Measurements from ENCODE around the gene PCNX4. TPM values are rescaled to one million over a fixed set of nuclear protein-coding genes. Genes with fewer than 3 reads are reported as not detected.

Gene PCNX4
- total RNA-seq, 1 experiment from 2014 or later = 130 TPM

- Histone ChIP-seq H3K9me3 (replicated peaks) (no peaks in the 10 kb centered on the region), H3K27ac (no peak overlapping the region), H3K4me1 (replicated peaks) (peaks cover 11% of the 10 kb centered on the region), H3K27me3 (replicated peaks) (no peaks in the 10 kb centered on the region), H3K36me3 (peaks cover 4% of the 10 kb centered on the region; the same call in 1 of the 2 replicates), H3K4me3 (no peak overlapping the region)
- no peak for DNase-seq (ENCODE audit: low read depth in 1 of 2, low spot score in 2 of 2)
These were observed 78.0 kb downstream of the PCNX4 start for GRCh38 chr14:60169722-60170121.

DNA sequence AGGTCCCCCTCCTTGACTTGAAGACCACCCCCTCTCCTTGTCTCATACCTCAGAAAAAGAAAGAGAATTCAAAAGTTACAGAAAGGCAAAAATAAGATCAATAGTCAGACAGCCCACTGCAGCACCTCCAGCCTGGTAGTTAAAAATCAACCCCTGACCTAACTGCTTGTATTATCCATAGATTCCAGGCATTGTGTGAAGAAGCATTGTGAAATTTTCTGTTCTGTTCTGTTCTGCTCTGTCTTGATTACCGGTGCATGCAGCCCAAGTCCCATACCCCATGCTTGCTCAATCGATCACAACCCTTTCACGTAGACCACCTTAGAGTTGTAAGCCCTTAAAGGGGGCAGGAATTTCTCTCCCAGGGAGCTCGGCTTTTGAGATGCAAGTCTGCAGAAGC lies 79.2 kb downstream of the PCNX4 start:
- no peak overlapping the region for H3K4me3 ChIP-seq
- DNase-seq (ENCODE audit: low read depth in 1 of 2, low spot score in 2 of 2) = no peak
- H3K4me1 ChIP-seq (replicated peaks) = peaks cover 6% of the 10 kb centered on the region
- H3K27ac ChIP-seq = no peak overlapping the region
- no peaks in the 10 kb centered on the region for H3K9me3 ChIP-seq (replicated peaks)
- H3K27me3 ChIP-seq (replicated peaks) = no peaks in the 10 kb centered on the region
- no peaks in the 10 kb centered on the region for H3K36me3 ChIP-seq

DNA sequence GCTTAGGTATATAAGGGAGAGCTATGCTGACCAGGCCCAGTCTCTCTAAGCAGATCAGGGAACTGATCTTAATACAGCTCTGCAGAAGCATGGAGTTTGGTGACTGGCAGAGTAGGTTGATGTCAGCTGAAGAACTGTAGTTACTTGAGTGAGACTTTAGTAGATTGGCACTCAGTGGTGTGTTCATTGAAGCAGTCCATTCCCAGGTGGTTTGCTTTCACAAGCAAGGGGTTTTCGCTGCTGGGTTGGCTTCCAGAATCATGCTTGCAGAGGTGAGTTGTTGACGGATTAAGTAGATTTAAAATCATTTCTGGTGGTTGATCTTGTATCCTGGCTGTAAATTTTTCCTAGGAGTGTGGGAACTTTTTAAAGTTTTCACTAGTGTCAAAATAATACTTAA lies 80.0 kb downstream of the PCNX4 start:
- H3K4me1 ChIP-seq (replicated peaks) = no peaks in the 10 kb centered on the region
- DNase-seq (ENCODE audit: low read depth in 1 of 2, low spot score in 2 of 2) = no peak

DNA sequence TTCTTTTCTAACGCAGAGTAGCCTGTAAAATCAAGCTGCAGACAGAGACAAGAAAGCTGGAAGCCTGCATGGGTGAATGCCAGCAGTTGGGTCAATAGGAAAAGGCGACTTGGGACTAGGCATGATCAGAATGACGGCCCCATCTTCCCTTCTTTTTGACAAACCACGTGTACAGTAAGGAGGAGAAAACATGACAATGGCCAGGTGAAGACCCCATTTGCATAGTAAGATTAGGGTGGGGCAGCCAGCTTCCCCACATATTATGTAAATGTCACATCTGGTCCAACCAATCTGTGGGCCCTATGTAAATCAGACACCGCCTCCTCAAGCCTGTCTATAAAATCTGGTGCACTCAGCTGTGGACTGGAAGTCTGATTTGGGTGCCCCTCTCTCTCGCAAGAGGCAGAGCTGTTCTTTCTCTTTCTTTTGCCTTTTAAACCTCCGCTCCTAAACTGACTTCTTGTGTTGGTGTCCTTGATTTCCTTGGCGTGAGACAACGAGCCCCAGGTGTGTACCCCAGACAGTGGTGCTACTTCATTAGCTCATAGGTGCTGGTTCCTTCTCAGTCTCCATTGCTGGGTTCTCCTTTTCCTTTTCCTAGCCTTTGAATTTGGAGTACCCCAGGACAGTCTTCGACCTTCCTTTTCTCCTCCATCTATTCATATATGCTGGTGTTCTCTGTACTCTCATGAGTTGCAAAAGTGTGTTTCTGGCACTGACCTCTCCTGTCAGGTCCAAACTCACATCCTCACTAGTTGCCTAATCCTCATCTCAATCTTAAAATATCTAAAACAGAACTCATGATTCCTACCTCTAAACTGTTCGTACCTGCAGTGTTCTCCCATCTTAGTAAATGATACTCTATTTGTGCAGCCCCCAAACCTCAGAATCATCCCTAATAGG lies 82.9 kb downstream of the PCNX4 start:
- H3K36me3 ChIP-seq = no peaks in the 10 kb centered on the region
- no peaks in the 10 kb centered on the region for H3K27me3 ChIP-seq (replicated peaks)
- H3K4me3 ChIP-seq = no peak overlapping the region
- no peak for DNase-seq (ENCODE audit: low read depth in 1 of 2, low spot score in 2 of 2)
- H3K27ac ChIP-seq = no peak overlapping the region
- no peaks in the 10 kb centered on the region for H3K9me3 ChIP-seq (replicated peaks)
- no peaks in the 10 kb centered on the region for H3K4me1 ChIP-seq (replicated peaks)

More for the DNA sequence above, 80.0 kb downstream of the PCNX4 start:
- Histone ChIP-seq H3K27ac (no peak overlapping the region), H3K4me3 (no peak overlapping the region), H3K27me3 (replicated peaks) (no peaks in the 10 kb centered on the region), H3K36me3 (no peaks in the 10 kb centered on the region), H3K9me3 (replicated peaks) (no peaks in the 10 kb centered on the region)

DNA sequence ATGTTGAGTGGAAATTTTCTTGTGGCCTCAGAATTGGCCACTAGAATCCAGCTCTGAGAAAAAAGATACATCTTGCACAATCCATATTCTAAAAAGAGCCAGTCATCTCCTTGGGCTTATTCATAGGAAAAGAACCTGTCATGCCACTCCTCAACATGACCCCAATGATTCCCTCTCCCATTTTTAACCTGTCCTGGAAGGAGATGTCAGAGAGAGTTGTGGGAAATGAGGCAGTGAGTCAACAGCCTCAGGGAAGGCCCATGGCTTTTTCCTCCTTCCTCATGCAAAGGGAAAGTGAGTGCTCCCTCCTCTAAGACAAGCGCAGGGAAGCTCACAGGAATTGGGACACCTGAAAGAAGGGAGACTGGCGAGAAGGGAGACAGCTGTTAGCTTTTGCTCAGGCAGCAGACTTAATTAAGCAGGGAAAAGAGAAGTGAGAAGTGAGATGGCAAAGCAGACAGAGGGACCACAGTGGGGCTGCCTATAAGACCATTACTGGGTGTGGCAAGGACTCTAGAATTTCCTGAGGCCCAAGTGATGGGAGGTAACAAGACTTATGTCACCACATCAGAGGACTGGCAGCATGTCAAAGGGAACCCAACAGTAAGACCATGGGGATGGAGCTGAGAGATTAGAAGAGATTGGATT lies 83.7 kb downstream of the PCNX4 start:
- Histone ChIP-seq H3K4me3 (no peak overlapping the region), H3K27me3 (replicated peaks) (no peaks in the 10 kb centered on the region), H3K27ac (no peak overlapping the region), H3K9me3 (replicated peaks) (no peaks in the 10 kb centered on the region), H3K4me1 (replicated peaks) (no peaks in the 10 kb centered on the region), H3K36me3 (no peaks in the 10 kb centered on the region)
- DNase-seq (ENCODE audit: low read depth in 1 of 2, low spot score in 2 of 2) = no peak

DNA sequence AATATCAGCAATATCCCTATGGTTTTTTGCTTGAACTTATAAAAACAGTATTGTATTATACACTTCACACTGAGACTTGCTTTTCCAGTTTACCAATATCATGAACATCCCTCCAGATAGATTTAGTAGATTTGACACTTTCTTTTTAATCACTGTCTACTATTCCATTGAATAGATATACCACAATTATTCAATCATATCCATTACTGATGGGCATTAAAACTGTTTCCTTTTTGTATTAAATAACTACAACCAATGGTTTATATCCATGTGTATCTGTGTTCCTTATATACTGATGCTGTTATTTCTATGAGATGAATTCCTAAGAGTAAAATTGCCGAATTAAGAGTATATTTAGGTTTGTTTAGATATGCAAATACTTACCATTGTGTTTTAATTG lies 86.4 kb downstream of the PCNX4 start:
- H3K9me3 ChIP-seq (replicated peaks) = no peaks in the 10 kb centered on the region
- H3K4me3 ChIP-seq = no peak overlapping the region
- H3K4me1 ChIP-seq (replicated peaks) = no peaks in the 10 kb centered on the region
- H3K27me3 ChIP-seq (replicated peaks) = no peaks in the 10 kb centered on the region
- no peak for DNase-seq (ENCODE audit: low read depth in 1 of 2, low spot score in 2 of 2)
- H3K36me3 ChIP-seq = no peaks in the 10 kb centered on the region
- no peak overlapping the region for H3K27ac ChIP-seq

GRCh38 chr14:60178820-60179219 lies 87.1 kb downstream of the PCNX4 start:
- no peak overlapping the region for H3K27ac ChIP-seq

GRCh38 chr14:60179431-60179869 lies 87.7 kb downstream of the PCNX4 start:
- no peaks in the 10 kb centered on the region for H3K9me3 ChIP-seq (replicated peaks)
- no peak overlapping the region for H3K27ac ChIP-seq
- peak in 1 of 2 experiments; percentile 3 for DNase-seq (ENCODE audit: low read depth in 1 of 2, low spot score in 2 of 2)
- no peaks in the 10 kb centered on the region for H3K36me3 ChIP-seq
- H3K27me3 ChIP-seq (replicated peaks) = no peaks in the 10 kb centered on the region
- H3K4me3 ChIP-seq = no peak overlapping the region
- peaks cover 4% of the 10 kb centered on the region; the same call in 1 of the 2 replicates for H3K4me1 ChIP-seq (replicated peaks)

More at GRCh38 chr14:60178820-60179219, 87.1 kb downstream of the PCNX4 start:
- H3K27me3 ChIP-seq (replicated peaks) = no peaks in the 10 kb centered on the region
- H3K36me3 ChIP-seq = no peaks in the 10 kb centered on the region
- H3K4me3 ChIP-seq = no peak overlapping the region
- no peak for DNase-seq (ENCODE audit: low read depth in 1 of 2, low spot score in 2 of 2)
- peaks cover 2% of the 10 kb centered on the region; the same call in 1 of the 2 replicates for H3K4me1 ChIP-seq (replicated peaks)
- H3K9me3 ChIP-seq (replicated peaks) = no peaks in the 10 kb centered on the region

- no peaks in the 10 kb centered on the region for H3K36me3 ChIP-seq
- H3K27me3 ChIP-seq (replicated peaks) = no peaks in the 10 kb centered on the region
- H3K9me3 ChIP-seq (replicated peaks) = no peaks in the 10 kb centered on the region
- no peak overlapping the region for H3K27ac ChIP-seq
- H3K4me1 ChIP-seq (replicated peaks) = peaks cover 4% of the 10 kb centered on the region; the same call in 1 of the 2 replicates
- no peak for DNase-seq (ENCODE audit: low read depth in 1 of 2, low spot score in 2 of 2)
- H3K4me3 ChIP-seq = no peak overlapping the region
These were observed 91.4 kb downstream of the PCNX4 start for GRCh38 chr14:60183138-60183537.

DNA sequence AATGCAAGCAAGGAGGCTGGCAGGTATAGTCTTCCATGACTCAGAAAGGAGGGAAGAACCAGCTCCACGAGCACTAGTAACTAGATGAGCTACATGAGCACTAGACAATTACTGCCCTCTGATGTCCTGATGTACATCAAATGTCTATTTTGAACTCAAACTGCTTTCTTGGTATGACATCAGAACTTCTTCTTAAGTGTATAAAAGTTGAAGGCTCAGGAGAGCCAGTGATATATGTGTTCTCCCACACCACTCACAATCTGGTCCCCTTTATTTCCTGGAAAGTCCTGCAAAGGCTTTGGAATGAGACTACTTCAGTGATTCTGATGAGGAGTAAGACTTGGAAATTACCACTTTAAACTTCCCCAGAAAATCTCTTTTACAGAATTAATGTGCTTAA lies 92.0 kb downstream of the PCNX4 start:
- Histone ChIP-seq H3K27me3 (replicated peaks) (no peaks in the 10 kb centered on the region), H3K4me3 (peak overlapping the region; percentile 22), H3K27ac (no peak overlapping the region), H3K4me1 (replicated peaks) (peaks cover 4% of the 10 kb centered on the region; the same call in 1 of the 2 replicates), H3K36me3 (no peaks in the 10 kb centered on the region), H3K9me3 (replicated peaks) (no peaks in the 10 kb centered on the region)
- peak in 1 of 2 experiments; percentile 11 for DNase-seq (ENCODE audit: low read depth in 1 of 2, low spot score in 2 of 2)

GRCh38 chr14:60184146-60184904 lies 92.6 kb downstream of the PCNX4 start:
- Histone ChIP-seq H3K27ac (no peak overlapping the region), H3K9me3 (replicated peaks) (no peaks in the 10 kb centered on the region)

GRCh38 chr14:60184905-60185555 lies 93.3 kb downstream of the PCNX4 start:
- Histone ChIP-seq H3K27ac (no peak overlapping the region), H3K9me3 (replicated peaks) (no peaks in the 10 kb centered on the region), H3K4me3 (no peak overlapping the region), H3K4me1 (replicated peaks) (peaks cover 4% of the 10 kb centered on the region; the same call in 1 of the 2 replicates), H3K36me3 (no peaks in the 10 kb centered on the region), H3K27me3 (replicated peaks) (no peaks in the 10 kb centered on the region)
- no peak for DNase-seq (ENCODE audit: low read depth in 1 of 2, low spot score in 2 of 2)

More at GRCh38 chr14:60184146-60184904, 92.6 kb downstream of the PCNX4 start:
- Histone ChIP-seq H3K4me1 (replicated peaks) (peaks cover 4% of the 10 kb centered on the region; the same call in 1 of the 2 replicates), H3K36me3 (no peaks in the 10 kb centered on the region), H3K27me3 (replicated peaks) (no peaks in the 10 kb centered on the region), H3K4me3 (peak overlapping the region; percentile 22)
- peak in 1 of 2 experiments; percentile 57 for DNase-seq (ENCODE audit: low read depth in 1 of 2, low spot score in 2 of 2)

GRCh38 chr14:60188115-60188514 lies 96.4 kb downstream of the PCNX4 start:
- Histone ChIP-seq H3K27ac (no peak overlapping the region), H3K36me3 (no peaks in the 10 kb centered on the region), H3K4me1 (replicated peaks) (peaks cover 4% of the 10 kb centered on the region; the same call in 1 of the 2 replicates), H3K9me3 (replicated peaks) (no peaks in the 10 kb centered on the region), H3K4me3 (no peak overlapping the region), H3K27me3 (replicated peaks) (no peaks in the 10 kb centered on the region; the same call in 1 of the 2 replicates)
- no peak for DNase-seq (ENCODE audit: low read depth in 1 of 2, low spot score in 2 of 2)
